ENCODE measurements around the gene BTBD9.
"Not testable (repeated sequence)": the region's sequence is repeated elsewhere in the genome, so short reads cannot be mapped to it uniquely, and the experiment has no call there.

BTBD9 gene

DNA sequence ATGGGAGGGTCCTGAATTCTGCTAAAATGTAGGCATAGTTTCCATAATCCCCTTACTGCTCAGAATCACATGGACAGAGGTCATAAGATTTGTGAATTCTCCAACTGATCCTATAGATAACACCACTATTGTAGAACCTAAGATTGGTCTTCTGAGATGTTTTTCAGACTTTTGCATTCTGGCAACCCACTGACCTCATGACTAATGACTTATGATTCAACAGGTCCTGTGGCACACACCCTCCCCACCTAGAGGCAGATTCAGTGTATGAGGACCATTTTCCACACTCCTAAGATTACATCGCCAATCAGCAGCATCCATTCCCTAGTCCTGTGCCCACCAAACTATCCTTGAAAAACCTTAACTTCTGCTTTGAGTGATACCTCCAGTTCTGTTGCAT, 207.2 kb downstream of the BTBD9 start:
- DNase-seq (ENCODE audit: low read depth in 2 of 2) = no peak

DNA sequence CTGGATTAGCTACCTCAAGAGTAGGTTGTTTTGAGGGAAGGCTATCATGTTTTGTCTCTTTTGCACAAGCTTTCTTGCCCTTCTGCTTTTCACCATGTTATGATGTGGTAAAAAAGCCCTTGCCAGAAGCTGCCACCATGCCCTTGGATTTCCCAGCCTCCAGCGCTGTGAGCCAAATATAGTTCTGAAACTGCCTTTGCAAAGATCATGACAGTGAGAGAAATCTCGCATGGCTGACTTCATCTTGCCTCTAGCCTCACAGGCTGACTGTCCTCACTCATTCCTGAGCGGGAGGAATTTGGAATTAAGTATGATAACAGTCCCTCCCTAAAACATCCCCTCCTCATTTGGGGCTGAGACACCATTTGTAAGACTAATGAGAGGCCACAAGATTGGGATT, 207.7 kb downstream of the BTBD9 start:
- no peak for DNase-seq (ENCODE audit: low read depth in 2 of 2)

DNA sequence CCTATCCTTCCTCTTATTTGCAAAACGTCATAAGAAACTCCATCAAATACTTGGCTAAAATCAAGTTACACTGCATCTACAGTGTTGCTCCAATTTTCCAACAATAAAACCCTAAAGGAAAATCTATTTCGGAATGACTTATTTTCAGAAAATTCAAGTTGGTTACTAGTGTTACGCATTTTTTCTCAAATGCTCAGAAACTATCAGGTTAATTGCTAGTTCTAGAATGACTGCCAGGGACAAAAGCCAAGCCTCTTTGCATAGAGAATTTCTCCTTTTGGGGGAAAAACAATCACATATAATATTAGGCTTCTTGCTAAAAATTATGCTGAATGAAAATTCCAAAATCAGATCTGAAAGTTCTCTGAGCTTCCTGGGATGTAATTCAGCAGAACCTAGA, 210.2 kb downstream of the BTBD9 start:
- DNase-seq (ENCODE audit: low read depth in 2 of 2) = no peak

DNA sequence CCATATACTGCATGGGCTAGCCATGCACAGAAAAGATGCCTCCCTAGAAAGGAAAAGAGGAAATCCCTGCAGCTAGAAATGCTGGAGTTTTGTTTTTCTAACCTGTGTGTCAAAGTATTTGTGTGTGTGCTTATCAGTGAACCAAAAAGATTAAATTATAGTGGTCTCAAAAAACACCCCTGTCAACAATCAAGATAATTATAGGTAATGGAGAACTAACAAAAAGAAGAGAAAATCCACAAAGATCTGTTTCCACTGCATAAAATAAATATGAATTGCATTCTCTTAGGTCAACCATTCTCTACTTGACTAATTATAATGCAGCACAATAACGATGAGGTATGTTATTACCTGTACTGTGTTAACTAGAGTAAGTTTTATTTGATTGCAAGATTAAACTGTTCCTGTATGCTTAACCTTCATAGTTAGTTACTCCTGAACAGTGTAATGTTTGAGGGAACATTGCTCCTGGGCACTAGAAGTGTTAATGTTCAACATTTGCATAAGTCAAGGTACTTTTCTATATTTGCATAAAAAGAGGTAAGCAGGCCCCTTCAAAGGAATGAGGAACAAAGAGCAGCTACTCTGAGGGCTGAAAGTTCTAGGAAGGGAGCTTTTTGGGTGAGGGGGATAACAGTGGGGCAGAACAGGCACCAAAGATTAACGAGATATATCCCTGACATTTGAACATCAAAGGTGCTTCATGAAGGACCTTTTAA, 212.1 kb downstream of the BTBD9 start:
- DNase-seq (ENCODE audit: low read depth in 2 of 2) = no peak

DNA sequence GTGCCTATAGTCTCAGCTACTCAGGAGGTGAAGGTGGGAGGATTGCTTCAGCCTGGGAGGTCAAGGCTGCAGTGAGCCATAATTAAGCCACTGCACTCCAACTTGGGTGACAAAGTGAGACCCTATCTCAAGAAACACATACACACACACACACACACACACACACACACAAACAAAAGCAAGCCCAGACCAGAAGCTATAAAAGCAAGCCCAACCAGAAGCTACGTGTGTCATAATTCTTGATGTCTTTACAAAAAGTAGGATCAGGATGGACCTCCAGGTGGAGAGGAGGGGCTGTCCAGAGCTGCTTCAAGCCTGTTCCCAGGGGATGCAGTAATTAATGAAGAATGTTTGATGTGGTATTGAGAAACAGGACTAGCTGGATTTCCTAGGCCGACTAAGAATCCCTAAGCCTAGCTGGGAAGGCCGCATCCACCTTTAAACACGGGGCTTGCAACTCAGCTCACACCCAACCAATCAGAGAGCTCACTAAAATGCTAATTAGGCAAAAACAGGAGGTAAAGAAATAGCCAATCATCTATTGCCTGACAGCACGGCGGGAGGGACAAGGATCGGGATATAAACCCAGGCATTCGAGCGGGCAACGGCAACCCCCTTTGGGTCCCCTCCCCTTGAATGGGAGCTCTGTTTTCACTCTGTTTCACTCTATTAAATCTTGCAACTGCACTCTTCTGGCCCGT, 213.8 kb downstream of the BTBD9 start:
- DNase-seq (ENCODE audit: low read depth in 2 of 2) = not testable (repeated sequence)

DNA sequence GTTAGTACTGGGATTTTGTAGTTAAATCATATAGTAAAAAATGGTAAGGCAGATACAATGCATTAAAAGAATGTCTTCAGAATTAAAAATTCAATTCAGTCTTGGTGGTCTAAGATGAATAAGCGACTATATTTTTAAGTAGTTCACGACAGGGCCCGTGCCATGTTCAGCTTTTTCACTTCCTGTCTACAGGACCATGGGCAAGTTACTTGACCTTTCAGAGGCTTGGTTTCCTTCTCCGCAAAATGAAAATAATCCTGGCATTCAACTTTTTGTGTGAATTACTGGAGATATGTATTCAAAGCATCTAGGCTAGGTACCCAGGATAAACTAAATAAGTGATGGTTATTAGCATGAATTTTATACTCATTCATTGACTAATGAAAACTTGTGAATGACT, 216.0 kb downstream of the BTBD9 start:
- no peak for DNase-seq (ENCODE audit: low read depth in 2 of 2)

DNA sequence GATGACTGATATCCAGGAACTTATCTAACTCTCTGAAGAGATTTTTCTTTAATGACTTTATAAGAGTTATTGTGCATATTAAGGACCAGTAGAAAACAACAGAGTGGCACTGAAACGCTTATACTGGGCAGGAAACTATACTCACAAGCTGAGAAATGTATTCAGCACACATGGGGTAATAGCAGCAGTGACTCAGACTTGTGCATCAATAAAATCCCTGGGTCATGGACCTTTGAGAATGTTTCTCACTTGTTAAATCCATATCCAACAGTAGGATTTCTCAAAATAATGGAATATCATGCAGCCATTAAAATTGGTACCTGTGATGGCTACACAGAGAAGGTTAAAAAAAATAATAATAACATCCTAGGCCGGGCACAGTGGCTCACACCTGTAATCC, 219.5 kb downstream of the BTBD9 start:
- DNase-seq (ENCODE audit: low read depth in 2 of 2) = no peak

DNA sequence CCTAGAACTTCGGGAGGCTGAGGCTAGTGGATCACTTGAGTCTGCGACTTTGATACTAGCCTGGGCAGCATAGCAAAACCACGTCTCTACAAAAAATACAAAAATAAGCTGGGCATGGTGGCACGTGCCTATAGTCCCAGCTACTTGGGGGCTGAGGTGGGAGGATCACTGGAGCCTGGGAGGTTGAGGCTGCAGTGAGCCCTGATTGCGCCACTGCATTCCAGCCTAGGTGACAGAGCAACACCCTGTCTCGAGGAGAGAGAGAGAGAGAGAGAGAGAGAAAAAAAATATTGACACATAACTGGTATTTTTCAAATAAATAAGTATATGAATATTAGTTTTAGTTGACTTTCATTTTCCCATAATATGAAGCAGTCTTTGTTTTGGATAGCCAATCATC, 222.2 kb downstream of the BTBD9 start:
- DNase-seq (ENCODE audit: low read depth in 2 of 2) = no peak

DNA sequence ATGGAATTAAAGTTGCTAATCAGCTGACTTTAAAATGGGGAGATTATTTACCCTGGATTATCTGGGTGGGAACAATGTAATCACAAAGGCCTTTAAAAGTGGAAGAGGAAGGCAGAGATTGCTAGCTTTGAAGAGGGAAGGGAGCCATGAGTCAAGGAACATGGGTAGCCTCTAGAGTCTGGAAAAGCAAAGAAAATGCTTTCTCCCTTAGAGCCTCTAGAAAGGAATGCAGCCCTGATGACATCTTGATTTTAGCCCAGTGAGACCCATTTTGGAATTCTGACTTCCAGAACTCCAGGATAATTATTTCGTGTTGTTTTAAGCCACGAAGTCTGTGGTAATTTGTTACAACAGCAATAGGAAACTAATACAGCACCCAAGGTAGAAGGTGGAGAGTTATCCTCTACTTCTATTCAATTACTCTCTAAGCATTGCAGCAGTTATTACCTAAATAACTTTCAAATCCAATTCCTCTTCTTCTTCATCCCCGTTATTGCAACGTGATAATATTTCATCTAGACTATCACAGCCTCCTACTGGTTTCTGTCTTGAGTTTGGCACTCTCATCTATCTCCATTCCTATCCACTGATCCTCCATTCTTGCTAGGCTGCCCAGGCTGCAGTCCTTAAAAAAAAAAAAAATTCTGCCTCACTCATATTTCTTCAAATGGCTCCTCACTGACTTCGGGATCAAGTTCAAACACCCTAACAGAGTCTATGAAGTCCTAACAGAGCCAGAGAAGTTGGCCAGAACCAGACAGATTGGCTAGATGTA, 224.3 kb downstream of the BTBD9 start:
- no peak for DNase-seq (ENCODE audit: low read depth in 2 of 2)

DNA sequence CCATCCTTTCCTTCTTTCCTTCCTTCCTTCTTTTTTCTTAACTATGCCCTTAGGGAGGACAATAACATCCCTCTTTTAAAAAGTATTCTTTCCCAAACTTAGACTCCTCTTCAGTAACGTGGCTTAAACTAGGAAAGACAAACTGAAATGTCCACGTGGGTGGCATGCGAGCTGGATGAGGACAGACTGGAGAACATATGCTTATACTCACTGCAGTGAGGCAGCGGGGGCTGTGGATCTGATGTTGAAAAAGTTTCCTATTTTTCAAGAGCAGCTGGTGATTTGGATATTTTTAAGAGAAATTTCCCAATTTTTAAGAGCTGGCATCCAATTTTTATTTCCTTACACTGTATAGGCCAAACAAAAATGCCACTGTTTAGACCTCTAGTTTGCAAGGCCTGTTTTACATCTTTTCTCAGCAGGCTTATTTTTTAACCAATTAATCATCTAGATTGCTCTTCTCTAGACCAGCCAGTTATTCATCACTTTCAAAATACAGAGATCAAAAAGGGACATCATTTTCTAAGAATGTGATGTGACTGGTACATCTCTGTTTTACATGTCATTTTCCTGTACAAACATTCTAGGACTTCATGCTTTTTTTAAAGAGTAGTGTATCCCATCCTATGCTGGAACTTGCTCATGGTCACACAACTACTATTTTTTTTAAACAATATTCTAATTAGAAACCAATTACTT, 226.5 kb downstream of the BTBD9 start:
- DNase-seq (ENCODE audit: low read depth in 2 of 2) = no peak

DNA sequence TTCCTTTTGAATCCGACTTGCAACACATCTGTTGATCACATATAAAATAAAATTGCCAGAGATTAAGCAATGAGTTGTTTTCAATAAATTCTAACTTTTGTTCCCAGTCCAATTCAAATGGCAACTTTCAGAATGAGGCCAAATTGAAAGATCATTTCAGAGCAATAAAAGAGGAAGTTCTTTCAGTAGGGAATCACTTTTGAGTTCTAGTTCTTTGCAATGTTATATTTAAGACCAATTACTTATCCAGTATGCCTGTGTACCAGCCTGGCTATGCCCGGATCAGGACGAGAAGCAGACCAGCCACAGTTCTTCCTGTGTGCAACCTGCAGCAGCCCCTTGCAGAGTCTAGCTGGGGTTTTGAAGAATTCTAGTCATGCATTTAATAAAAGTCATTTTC, 232.5 kb downstream of the BTBD9 start:
- no peak for DNase-seq (ENCODE audit: low read depth in 2 of 2)

DNA sequence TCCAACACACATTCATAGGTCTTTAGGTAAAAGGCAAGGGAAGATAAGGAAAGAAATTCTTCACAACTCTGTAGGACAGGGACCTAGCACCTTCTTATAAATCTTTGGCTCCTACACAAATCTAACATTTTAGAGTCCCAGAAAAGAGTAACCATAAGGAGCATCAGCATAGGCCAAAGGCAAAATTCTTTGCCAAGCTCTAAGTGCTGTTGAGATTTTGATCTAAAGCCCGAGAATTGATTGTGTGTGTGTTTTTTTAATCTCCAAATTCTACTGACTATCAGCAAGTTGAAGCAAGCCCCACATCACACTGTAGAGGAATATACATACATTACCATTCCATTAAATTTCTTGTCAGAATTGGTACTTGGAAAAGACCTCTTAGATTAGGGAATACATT, 233.6 kb downstream of the BTBD9 start:
- DNase-seq (ENCODE audit: low read depth in 2 of 2) = no peak

DNA sequence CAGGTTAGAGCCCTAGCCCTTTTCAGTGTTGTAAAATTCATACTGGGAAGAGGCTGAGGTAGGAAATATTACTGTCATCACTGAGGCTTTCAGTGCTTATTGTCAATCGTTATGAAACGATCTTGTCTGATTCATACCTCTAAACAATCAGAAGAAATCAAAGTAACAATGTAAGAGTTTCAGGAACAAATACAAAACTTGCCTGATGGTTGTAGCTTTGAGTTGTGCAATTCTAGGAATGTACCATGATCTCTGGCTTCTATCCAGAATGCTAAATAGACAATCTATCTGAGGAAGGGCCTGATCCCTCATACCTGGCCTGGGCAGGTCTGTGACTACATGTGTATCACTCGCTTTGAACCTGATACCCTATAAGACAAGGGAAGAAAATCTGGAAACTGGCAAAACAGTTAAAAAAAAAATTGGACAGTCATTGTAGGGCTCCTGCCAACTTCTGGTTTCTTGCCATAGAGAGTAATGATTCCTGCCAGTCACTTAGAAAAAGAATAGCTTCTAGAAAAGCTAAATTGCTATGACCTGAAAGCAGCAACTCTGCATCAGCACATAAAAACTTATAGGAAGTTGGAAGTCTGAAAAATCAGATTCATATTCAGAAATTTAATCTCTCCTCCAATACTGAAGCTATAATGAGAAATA, 234.7 kb downstream of the BTBD9 start:
- no peak for DNase-seq (ENCODE audit: low read depth in 2 of 2)

DNA sequence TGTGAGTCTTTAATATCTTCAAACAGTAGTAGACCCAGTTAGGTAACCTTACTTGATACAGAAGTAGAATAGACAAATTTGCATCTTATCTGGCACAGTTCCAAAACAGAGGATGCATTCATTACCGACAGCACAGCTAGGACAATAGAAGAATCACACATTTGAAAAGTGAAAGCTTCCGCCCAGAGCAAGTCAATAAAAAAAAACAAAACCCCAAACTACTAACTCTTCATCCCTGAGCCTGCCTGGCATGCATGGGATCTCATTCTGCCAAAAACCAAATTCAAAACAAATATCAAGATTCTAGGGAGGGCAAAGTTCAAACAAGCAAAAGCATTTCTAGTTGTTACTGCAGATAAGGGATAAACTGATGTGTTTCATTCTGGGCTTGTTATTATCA, 235.4 kb downstream of the BTBD9 start:
- DNase-seq (ENCODE audit: low read depth in 2 of 2) = no peak

DNA sequence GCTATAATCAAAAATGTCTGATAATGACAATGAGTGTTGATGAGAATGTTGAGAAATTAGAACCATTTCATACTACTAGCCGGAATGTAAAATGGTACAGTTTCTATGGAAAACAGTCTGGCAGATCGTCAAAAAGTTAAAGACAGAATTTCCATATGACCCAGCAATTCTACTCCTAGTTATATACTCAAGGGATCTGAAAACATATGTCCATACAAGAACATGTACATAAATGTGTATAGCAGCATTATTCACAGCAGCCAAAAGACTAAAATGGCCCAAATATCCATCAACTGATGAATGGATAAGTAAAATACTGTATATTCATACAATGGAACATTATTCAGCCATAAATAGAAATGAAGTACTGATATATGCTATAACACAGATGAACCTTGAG, 236.2 kb downstream of the BTBD9 start:
- DNase-seq (ENCODE audit: low read depth in 2 of 2) = no peak

DNA sequence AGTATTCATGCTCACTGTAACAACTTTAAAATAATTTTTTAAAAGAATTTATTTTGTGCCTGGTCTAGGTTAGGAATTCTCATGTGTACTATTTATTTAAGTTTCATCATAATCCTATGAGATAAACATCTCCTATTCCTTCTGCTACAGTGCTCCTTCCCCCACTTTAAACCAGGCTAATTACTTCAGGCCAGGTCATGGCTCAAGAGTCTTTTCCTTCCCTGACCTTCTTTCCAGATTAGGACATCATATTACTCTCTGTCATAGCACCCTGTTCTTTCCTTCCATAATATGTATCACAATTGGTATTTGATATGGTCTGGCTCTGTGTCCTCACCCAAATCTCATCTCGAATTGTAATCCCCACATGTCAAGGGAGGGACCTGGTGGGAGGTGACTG, 239.0 kb downstream of the BTBD9 start:
- DNase-seq (ENCODE audit: low read depth in 2 of 2) = no peak

DNA sequence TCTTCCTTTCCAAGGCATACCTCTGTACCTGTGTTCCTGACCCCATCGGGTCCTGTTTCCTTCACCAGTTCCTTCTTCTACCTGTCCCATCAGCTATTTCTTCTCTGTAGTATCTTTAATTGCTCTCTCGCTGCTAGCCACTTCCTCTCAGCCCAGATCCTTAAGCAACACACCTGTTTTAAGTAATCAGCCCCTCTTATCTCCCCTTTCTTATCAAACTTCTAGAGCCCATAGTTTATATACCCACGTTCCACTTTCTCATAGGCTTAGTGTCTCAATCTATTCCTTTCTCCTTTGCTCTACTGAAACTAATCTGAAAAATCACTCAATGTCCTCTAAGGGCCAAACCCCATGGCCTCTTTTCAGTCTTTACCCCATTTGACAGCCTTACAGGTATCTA, 239.6 kb downstream of the BTBD9 start:
- DNase-seq (ENCODE audit: low read depth in 2 of 2) = no peak

DNA sequence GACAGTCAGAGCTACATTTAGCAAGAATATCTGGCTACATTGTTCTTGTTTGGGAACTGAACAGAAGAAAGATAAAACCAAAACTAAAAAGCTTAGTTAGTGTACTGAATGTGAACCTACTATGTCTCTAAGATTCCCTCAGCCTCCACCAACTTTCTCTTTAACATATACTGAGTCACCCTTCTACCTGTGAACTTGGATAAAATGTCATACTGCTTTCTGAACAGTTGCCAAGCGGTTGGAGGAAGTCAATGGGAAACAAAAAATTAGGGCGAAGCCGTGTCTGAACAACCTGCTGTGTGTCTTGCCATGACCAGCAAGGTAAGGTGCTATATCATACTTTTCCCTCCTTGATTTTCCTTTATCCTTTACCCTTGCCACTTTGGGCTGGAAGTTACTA, 243.5 kb downstream of the BTBD9 start:
- DNase-seq (ENCODE audit: low read depth in 2 of 2) = no peak

DNA sequence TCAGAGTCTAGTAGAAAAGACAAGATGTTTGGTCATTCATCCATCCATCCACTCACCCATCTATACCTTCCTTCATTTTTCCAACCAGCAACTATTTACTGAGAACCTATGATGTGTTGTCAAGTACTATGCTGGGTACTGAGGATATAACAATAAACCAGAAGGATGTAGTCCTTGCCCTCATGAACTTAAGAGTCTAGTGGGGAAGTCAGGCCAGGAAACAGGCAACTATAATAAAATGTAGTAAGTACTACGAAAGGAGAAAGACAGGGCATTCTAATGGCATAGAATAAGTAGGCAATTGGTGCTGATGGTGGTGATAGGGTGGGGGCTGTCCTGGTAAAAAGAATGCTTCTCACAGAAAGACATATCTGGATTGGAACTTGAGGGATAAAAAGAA, 245.7 kb downstream of the BTBD9 start:
- DNase-seq (ENCODE audit: low read depth in 2 of 2) = no peak

DNA sequence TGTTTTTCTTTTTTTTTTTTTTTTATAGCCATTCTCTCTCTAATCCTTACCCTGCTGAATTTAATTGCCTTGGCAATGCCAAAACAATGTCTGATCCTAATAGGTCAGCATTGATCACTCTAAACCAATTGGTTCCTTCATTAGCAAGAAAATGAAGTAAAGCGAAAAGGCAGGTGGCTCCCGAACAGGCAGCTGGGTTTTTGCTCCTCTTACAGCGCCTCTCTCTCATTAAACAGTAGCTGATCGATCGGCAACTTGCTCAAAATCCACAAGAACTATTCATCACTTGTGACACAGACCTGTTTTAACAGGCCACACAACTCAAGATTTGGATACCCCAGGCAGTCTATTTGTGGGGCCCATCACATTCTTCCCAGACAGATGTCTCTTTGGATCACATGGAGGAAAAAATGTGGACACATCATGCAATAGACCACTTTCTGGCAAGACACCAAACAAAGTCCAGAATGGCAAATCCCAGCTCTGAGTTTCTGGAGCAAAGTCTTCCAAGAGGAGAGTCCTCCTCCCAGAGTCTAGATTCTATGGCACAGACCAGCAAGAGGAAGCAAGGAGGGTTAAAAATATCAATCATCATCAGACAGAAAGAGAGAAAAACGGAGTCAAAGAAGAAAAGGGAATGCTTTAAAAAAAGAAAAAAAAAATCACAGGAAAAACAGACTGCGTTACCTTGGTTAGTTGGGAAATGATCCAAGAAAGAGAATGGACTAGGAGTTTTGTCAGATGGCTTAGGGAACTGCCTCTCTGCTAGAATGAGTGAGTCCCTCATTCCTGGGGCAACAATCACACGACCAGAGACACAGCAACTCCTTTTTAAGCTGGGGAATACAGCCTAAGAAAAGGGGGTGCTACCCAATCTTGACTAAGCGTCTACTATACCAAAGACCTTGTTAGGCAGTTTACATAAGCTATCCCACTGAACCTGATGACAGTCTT, 247.8 kb downstream of the BTBD9 start:
- DNase-seq (ENCODE audit: low read depth in 2 of 2) = no peak

DNA sequence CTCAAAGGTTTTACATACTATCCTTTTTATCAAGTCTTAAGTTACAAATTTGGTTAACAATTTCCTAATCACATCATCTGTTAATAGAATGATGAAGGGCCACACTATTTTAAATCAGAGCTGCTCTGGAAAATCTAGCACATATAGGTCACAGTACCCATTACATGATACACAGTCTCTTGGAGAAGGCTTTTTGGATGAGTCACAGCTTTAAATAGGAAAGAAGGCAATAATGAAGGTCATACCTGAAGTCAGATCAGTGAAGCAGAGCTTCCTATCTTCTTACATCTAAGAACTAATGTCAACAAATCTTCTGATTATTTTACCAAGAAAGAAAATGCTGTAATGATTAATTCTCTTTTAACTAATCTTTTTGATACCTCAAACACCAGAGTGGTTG, 248.5 kb downstream of the BTBD9 start:
- no peak for DNase-seq (ENCODE audit: low read depth in 2 of 2)

Data from stimulated activated CD8-positive, alpha-beta memory T cell treated with anti-CD3 and anti-CD28 coated beads, Interleukin-15, amount 100 ng/mL, for 4 hours (primary cell).